Smooth muscle cell of the brain vasculature (primary cell): ENCODE data around the gene CLEC16A.
A peak's percentile ranks its signal among the peaks of the same experiment; 100 is the strongest.

Source experiments
- DNase-seq: peaks from one replicate; pipeline ENCODE4 v3.0.0-alpha.2; 2012; ENCODE audit warnings: low read depth, low spot score

CLEC16A gene

DNA sequence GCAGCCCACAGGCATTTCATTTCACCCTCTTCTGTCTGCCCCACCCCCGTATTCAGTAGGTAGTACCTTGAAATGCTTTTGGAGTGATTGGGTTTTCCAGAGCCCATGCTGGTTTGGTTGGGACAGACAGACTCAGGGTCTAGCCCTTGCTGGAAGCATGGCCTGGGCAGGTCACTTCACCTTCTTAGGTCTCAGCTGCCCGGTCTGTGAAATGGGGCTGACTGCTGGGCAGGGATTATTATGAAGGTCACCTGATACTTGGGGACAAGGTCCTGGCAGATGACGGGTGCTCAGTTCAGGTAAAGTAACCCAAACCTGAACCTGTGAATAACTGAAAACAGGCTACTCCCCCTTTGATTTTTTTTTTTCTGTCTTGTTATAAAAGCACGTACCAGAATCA lies 116.0 kb downstream of the CLEC16A start:
- no peak for DNase-seq

DNA sequence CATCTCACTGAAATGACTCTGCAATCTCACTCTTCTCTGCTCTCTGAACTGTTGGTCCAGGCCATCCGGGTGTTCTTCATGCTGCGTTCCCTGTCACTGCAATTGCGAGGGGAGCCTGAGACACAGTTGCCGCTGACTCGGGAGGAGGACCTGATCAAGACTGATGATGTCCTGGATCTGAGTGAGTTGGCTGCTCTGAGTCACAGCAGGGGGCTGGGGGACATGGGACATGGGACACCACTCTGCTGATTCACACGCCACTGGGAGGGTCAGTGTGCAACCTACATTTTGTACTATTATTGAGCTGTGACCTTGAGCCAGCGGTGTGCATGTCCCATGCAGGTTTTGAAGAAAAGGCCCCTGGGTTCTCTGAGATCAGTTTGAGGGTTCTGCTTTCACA lies 116.5 kb downstream of the CLEC16A start:
- no peak for DNase-seq

DNA sequence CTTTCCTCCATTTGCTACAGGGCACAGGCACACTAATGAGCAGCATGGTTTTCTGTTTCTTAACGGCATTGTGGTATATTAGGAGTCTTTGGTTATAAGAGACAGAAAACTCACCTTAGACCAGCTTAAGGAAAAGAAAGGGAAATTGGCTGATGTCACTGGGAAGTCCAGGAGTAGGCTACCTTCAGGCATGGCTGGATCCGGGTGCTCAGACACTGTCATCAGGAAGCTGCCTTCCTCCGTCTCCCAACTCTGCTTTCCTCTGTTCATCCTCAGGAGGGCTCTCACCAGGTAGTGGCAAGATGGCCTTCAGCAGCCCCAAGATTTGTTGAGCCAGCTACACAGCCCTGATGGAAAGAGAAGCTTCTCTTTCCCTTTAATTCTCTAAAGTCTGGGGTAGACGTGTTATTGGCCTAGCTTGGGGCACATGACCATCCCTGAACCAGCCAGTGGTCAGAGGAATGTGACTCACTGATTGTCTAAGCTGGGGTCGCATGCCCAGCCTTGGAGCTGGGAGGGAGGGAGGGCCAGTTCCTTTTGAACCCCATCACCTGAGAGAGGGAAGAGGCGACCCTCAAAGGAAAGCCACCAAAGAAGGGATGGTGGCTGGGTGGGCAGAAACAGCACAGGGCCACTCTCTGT lies 117.4 kb downstream of the CLEC16A start:
- DNase-seq: no peak

DNA sequence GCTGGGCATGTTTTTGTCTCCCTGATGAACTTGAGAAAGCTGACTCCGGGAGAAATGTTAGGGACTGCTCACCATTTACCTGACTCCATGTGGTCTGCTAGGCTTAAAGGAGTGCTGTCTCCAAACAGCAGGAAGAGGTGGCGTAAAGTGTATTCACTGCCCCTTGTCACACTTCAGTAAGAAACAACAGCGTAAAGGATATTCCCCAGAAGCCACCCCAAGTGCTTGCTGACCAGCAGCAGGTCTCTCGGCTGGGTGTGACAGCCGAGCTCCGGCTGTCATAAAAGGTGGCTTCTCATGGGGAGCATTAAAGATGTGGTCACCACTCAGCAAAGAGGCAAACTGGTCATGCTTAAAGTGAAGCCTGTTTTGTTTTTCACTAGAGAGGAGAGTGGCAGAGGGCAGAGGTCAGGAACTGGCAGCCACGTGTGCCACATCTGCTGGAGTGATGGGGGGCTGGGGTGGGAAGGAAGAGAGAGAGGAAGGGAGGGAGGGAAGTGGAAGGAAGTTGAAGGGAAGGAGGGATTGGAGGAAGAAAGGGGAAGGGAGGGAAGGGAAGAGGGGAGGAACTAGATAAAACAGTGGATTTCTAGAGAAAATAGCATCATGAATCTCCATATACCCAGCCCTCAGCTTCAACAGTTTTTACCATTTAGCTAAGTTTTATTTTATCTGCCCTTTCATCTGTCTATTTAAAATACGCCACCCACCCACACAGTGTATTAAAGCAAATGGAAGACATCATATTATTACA lies 119.3 kb downstream of the CLEC16A start:
- DNase-seq: no peak

DNA sequence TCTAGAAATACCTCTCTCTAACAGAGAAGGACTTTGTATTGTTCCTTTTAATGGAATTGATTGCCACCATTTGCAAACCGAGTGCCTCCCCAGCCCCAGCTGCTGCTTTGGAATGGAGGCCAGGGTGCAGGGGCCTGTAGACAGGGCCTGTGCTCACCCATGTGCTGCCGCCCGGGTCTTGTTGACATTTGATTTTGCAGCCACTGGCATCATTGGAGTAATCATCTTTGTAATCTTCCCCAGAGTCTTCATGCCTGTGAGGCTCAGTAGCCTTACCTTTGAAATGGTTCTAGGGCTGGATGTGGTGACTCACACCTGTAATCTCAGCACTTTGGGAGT lies 119.8 kb downstream of the CLEC16A start:
- no peak for DNase-seq

DNA sequence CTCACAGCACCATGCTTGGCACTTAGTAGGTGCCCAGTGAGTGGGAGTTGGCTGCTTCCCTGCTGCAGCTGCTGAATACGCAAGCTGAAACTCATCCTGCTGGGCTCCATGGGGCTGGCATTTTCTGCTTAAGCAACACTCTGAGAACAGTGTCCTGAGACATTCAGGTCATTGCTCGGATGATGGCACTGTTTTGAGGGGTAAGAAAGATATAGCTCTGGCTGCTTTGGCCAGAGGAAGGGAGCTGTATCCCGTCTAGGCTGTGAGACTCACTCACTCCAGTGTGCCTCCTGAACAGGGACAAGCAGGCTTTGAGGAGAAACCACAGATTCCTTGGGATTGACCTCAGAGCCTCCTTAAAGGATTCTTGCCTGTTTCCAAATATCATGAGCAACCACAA lies 120.5 kb downstream of the CLEC16A start:
- no peak for DNase-seq

DNA sequence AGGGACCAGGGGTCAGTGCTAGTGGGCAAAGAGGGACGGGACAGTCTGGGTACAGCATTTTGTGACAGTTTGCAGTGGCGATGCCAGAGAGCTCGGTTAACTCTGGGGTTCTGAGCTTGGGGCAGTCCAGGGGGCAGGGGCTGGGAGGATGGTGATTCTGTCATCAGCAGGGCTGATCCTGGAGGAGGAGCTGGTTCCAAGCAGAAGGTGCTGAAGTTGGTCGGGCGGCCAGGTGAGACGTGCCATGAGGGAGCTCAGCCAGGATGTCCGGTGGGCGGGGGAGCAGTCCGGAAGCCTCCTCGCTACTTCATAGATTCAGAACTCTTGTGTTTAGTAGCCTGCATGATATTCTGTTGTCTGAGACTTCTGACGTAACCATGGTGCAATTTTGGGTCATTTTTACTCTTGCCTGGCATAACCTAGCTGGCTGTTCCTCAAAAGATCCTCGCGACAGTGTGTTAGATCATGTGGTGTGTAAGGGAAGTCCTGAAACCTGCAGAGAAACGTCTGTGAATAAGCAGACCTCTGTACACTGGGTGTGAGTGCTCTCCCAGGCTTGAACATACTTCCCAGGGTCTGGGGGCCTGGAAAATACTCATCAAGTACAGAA lies 122.0 kb downstream of the CLEC16A start:
- no peak for DNase-seq

DNA sequence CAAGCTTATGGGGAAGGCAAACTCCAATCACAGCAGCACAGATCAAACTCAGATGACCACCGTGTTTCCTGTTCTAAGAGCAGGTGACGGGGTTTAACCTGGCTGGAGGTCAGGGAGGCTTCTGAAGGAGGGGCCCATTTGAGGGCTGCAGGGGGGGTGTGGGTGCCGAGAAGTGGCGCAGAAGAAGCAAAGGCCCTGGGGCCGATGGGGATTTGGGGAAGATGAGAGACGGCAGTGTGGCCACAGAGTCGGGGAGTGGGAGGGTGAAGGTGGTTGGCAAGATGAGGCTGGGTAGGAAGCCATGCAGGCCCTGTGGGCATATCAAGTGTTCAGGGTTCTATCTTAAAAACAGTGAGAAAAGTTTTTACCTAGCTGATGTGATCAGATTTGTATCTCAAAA lies 122.9 kb downstream of the CLEC16A start:
- DNase-seq: no peak

DNA sequence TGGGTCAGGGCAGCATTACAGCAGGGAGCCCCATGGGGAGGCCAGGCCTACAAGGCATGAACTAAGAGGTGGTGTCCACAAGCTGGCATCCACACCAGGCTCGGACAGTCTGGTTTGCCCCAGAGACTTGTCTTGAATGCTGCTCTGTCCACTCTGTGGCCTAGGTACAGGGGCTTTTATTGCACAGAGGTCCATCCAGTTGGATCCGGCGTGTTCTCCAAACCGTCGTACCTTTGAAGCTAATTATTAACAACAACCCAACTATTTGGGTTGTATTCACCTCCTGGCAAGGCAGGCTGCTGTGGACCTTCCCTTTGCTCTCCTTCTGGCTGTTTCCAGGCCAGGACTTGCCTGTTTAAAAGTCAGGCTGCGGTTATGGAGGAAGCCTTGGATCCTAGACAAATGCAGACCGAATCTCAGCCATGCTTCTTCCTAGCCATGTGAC lies 123.4 kb downstream of the CLEC16A start:
- DNase-seq: no peak

DNA sequence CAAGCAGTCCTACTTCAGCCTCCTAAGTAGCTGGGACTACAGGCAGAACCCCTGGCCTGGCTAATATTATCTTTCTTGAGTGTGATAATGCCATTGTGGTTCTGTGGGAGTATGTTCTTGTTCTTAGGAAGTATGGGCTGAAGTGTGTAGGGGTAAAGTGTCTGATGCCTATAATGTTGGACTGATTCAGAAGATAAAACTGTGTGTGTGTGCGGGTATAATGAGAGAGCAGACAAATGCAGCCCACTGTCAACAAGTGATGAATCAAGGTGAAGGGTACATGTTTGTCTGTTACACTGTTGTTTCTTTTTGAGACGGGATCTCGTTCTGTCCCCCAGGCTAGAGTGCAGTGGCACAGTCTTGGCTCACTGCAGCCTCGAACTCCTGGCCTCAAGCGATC lies 127.5 kb downstream of the CLEC16A start:
- DNase-seq: no peak

DNA sequence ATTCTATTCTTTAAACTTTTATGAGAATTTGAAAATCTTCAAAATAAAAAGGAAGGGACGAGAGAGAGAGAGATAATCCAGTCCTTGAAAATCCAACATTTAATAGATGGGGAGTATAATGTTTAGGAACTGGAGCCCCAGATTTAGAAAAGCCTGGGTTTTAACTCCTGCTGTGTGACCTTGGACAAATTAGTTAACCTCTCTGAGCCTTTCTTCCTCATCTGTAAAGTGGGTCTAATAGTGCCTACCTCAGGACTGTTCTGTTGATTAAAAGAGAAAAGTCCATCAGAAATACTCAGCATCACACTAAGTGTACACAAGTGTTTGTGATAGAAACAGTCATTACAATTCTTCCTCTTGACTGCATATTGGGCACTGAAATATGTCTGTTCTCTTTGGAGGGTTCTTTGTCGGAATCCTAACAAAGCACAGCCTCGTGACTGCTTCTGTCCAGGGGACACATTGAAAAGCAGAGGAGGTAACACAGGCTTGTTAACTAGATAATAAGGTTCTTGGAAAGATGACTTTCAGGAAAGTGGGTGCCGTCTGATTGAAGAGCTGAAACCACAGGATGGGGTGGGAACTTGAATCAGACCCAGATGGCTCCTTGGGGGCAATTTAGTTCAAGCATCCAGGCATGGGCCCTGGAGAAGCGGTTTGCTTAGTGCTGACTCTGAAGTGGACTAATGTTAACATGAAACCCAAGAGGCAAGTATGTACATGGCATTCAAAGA lies 128.2 kb downstream of the CLEC16A start:
- DNase-seq: no peak

DNA sequence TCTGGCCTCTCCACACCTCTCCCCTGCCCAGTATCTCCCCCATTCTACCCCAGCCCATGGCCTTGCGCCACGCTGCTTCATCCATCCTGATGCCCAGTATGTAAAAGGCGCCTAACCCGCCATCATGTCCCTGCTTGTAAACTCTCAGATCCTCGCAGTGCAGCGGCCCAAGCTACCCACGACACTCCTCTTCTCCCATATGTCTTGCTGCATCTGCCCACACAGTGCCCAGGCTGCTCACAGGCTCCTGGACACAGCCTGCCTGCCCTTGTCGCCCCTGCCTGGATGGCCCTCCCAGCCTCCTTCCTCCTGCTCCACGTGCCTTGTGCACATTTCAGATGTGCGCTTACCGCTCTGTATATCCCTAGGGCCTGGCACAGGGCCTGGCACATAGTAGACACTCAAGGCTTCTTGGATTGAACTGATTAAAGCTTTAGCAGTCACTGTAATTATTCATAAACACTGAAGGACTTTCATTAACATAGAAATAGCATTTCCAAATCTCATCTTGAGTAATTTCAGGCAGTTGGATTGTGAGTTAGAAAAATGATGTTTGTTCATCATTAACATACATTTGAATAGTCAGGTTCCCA lies 129.1 kb downstream of the CLEC16A start:
- no peak for DNase-seq

DNA sequence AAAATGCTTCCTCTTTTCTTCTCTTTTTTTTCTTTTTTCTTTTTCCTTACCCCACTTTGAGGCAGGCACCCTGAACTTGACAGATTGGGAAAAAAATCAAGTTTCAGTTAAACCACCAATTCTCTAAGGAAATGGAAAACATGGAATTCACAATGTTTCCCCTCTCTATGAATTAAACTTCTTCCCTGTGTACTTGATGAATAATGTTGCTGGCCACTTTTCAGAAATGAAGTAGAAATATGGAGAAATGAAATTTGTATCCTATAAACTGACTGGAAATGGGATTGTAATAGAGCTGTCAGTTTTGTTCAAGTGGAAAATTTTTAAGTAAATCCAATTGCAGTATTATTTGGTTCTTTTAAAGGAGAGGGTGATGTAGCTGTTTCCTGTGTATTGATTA lies 129.8 kb downstream of the CLEC16A start:
- no peak for DNase-seq

DNA sequence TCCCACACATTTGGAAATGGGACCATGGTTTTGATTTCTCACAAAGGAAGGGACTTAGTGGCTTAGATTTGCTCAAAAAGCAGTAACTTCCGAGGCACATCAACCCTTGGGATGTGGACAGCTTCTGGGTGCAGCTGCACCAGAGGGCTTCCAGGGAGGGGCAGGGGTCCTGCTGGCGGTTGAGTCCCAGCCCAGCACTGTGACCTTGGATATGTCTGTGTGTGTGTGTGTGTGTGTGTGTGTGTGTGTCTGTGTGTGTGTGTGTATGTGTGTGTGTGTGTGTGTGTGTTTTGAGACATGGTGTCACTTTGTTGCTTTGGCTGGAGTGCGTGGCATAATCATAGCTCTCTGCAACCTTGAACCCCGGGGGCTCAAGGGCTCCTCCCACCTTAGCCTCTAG lies 130.8 kb downstream of the CLEC16A start:
- DNase-seq: no peak

DNA sequence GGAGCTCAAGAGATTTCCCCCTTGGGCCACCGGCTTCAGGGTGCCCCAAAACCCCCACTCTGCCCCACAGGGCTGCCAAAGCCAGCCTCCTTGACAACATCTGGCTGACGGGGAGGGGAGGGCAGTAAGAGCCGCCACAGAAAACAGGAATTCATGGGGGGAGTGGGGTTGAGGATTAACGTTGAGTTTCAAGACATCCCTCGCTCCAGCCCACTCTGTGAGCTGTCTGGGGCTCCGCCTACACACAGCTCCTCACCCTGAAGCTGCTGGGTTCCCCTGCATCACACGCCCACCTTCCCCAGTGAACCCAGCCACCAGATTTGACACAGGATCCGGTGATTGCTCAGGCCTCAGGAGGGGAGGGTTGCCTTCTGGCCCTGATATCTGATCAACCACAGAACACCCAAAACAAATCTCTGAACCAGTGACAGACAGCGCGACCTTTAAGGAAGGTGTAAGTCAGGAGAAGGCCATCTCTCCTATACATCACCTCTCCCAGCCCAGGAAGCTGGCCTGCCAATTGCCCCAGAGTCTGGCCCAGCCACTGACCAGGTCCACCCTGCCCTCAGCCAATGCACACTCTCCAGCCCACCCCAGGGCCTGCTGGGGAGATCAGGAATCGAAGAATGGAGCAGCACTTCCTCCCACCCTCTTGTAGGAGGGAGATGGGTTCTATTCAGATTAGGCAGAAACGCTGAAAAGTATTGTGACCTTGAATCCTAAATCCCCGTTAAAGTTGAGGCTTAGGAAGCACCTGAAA lies 132.1 kb downstream of the CLEC16A start:
- DNase-seq: no peak

DNA sequence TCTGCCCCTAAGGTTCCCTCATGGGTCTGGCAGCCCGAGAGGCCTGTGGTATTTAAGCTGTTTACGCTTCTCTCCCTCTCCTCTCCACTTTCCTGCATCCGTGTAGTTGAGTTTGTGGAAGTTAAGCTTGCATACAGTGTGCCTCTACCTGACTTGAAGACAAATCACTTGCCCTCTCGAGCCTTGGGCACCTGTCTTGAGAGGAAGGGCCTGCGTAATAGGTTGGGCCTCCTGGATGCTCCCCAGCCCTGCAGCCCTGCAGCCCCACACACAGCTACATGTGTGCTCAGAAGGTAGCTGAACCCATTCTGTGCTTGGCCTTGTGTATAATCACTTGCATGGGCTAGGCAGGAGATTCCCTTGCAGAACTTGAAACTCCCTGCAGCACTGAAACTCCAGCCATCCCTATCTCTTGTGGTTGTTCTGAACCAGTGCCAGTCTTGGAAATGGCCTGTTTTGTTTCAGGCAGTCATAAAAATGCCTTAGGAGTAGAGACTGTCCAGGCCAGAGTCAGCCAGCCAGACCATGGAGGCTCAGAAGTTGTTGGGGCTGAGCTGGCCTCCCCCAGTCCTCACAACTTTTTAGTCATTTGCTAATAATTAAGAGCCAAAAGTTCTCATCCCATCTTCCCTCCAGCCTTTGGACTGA lies 134.6 kb downstream of the CLEC16A start:
- DNase-seq: no peak

DNA sequence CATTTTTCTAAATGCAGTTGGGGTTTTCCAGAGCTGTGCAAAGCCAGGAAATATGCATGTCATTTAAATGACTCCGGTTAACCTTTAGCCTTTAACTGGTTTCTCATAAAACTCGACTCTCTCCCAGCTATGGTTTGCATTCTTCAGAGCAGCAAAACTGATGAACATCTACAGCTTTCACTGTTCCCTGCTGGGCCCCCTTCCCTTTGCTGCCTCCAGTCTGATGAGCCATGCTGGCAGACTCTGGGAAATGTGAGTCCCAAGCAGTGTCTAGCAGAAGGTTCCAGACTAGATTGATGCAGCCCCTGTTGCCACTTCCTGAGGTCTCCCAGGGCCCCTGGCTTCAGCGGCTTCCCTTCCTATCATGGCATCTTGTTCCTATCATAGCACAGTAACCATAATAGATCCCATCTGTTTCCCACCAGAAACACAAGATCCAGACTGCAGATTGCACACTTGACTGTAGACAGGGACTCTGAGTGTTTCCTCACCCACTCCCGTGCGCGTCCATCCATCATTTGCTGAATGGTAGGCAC lies 135.4 kb downstream of the CLEC16A start:
- DNase-seq: peak; percentile 82

DNA sequence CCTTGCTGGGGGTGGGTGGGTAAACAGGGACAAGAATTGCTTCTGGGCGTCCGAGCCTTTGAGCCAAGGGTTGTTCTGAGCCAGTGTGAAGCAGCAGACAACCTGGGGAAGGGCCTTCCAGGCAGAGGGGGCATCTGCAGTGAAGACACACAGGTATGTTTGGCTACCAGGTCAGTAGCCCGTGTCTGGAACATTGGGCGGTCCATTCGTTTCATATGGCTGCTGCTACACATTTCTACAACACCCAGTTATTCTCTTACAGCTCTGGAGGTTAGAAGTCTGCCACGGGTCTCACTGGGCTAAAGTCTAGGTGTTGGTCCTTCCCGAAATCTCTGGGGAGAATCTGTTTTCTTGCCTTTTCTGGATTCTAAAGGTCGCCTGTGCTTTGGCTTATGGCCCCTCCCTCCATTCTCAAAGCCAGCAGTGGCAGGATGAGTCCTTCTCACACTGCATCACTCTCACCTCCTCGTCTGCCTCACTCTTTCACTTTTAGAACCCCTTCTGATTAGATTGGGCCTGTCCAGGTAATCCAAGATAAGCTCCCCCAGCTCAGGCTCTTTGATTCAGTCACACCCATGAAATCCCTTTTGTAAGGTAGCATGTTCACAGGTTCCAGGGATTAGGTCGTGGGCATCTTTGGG lies 136.1 kb downstream of the CLEC16A start:
- DNase-seq: no peak

DNA sequence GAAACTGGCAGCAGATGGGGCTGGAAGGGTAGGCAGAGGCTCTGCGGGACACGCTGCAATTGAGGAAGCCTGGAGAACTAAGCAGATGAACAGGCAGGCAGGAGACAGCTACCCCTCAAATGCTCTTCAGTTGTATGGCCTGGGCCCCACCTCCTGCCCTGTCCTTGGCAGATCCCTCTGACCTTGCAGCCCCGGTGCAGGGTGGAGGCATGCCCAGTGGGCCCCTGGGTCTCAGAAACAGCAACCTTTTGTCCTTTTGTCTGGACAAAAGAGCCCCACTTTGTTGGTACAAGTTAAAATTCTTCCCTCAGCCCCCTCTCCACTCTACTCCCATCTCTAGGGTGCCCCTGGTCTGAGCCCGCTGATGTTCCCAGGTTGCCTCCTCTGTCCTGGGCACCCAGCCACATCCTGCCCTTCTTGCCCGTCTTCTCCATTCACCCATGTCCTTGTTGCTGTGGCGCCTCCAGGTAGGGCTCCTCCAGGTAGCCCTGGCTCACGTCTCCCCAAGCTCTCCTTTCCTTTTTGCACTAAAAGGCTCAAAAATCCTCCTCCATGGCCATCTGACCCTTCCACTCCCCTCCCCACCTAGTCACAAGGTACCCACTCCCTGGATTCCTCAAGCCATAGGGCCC lies 136.8 kb downstream of the CLEC16A start:
- DNase-seq: no peak
